A673 (cell line): ENCODE results near the gene HID1. TPM values are rescaled to one million over a fixed set of nuclear protein-coding genes. Genes with fewer than 3 reads are reported as not detected.

Experiments used
- BruUV-seq: library from RNA; stranded (reverse); fragments of 400-500 nt; replicated peaks from 2 replicates; lab custom pipeline; 2021; lab: Mats Ljungman, UMichigan
- CTCF ChIA-PET: fragments of 300-600 bp; sonication (Branson Sonifier 250); formaldehyde crosslinking; loops from one replicate; lab custom pipeline; 2022; ENCODE audit warnings: antibody characterized with exemption; lab: Charles Lee
- POLR2A ChIA-PET: fragments of 300-600 bp; sonication (Branson Sonifier 250); formaldehyde crosslinking; loops from one replicate; lab custom pipeline; 2022; ENCODE audit warnings: antibody characterized with exemption; ENCODE audit not compliant: low non-redundant PET; lab: Charles Lee
- DNase-seq: peaks from one replicate; pipeline ENCODE4 v3.0.0-alpha.2; 2015; ENCODE audit warnings: low spot score
- H3K27ac ChIP-seq: fragments of 200-600 bp; sonication (generic); 2 replicates; pipeline ENCODE4 v1.5.1; 2016; ENCODE audit warnings: mixed run types, low read depth, mild to moderate bottlenecking, mixed read lengths, antibody characterized with exemption, low read length; ENCODE audit not compliant: poor library complexity, severe bottlenecking
- H3K27me3 ChIP-seq: fragments of 200-600 bp; sonication (generic); replicated peaks from 2 replicates; pipeline ENCODE4 v1.6.1; 2017; ENCODE audit warnings: mixed run types, low read depth, mild to moderate bottlenecking, mixed read lengths, antibody characterized with exemption, low read length; ENCODE audit not compliant: insufficient read depth, poor library complexity
- H3K36me3 ChIP-seq: fragments of 200-600 bp; sonication (generic); 2 replicates; pipeline ENCODE4 v1.6.1; 2016; ENCODE audit warnings: mixed run types, mild to moderate bottlenecking, mixed read lengths, antibody characterized with exemption, low read length; ENCODE audit not compliant: insufficient read depth, poor library complexity, severe bottlenecking
- H3K4me1 ChIP-seq: fragments of 200-600 bp; sonication (generic); 2 replicates; pipeline ENCODE4 v1.6.1; 2017; ENCODE audit warnings: mixed run types, mild to moderate bottlenecking, mixed read lengths, antibody characterized with exemption, low read length; ENCODE audit not compliant: insufficient read depth, poor library complexity, severe bottlenecking
- H3K4me3 ChIP-seq: fragments of 200-600 bp; sonication (generic); 2 replicates; pipeline ENCODE4 v1.5.1; 2016; ENCODE audit warnings: low read depth, mixed run types, mild to moderate bottlenecking, mixed read lengths, low read length; ENCODE audit not compliant: poor library complexity, severe bottlenecking
- H3K9me3 ChIP-seq: fragments of 200-600 bp; sonication (generic); 2 replicates; pipeline ENCODE4 v1.6.1; 2016; ENCODE audit warnings: mixed run types, low read depth, mild to moderate bottlenecking, mixed read lengths, antibody characterized with exemption, low read length; ENCODE audit not compliant: poor library complexity, severe bottlenecking
- EZH2 ChIP-seq: fragments of 200-600 bp; sonication (generic); IDR thresholded peaks from 2 replicates; pipeline ENCODE4 v1.6.1; 2017; ENCODE audit warnings: borderline replicate concordance, low read depth, mild to moderate bottlenecking, mixed read lengths, antibody characterized with exemption, low read length; ENCODE audit not compliant: poor library complexity, severe bottlenecking
- intact Hi-C: fragments of 100-400 bp; cut with micrococcal nuclease; formaldehyde crosslinking; loops from one replicate; pipeline ENCODE4 v1.10.0; 2022; ENCODE audit not compliant: unreplicated experiment
- total RNA-seq: library from RNA; stranded (reverse); gene quantifications from 2 replicates; pipeline ENCODE4 v1.2.3, GENCODE V29; 2021
- TF ChIP-seq, protein P1 (sequence below): fragments of 300-800, 200-600 bp; sonication (generic); conservative IDR thresholded peaks from 2 replicates; pipeline ENCODE4 v1.5.1; 2017; ENCODE audit warnings: low read depth, mild to moderate bottlenecking, antibody characterized with exemption, low read length, moderate library complexity, mixed read lengths

Gene HID1
- total RNA-seq, 1 experiment from 2014 or later = 1.2 TPM

DNA sequence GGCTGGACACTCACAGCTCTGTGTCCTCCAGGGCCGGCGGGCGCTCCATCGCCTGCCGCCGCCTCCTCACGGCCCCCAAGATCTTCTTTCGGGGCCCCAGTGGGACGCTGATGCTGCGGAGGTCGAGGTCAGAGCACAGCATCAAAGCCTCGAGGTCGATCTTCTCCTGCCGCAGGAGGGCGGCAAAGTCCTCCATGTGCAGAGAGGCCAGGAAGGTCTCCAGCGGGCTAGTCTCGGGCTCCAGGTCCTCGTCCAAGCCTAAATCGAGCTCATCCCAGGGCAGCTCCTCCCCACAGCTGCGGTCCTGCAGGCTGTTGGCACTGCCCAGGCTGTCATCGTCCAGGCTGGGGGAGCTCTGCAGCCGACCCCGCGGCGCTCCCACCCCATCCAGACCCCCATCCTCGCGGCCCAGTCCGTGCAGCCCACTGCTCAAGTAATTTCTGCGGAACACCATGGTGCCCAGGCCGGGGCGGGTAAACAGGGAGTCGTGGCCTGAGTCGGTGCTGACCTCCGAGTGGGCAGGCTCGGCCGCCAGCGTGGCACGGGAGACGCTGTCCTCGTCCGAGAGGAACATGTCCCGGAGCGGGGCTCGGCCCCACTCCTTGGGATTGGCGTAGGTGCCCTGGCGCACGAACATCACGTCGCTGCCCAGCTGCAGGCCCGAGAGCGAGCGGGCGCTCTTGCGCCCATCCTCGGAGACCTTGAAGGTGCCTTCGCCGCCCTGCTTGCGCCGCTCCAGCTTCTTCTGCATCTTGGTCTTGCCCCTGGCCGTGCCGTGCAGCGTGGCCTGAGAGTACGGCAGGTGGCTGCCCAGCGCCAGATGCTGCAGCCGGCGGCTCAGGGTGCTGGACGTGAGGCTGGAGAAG lies 52.9 kb downstream of the HID1 start:
- CTCF ChIA-PET = no interaction called here
- BruUV-seq = no TSS peak
- Histone ChIP-seq H3K36me3 (no peaks in the 10 kb centered on the region), H3K4me1 (peaks cover 14% of the 10 kb centered on the region), H3K27me3 (peaks cover 26% of the 10 kb centered on the region), H3K4me3 (no peak overlapping the region), H3K27ac (no peak overlapping the region), H3K9me3 (no peaks in the 10 kb centered on the region)
- DNase-seq = no peak
- TF ChIP-seq EZH2 = no peak
- TF ChIP-seq, protein P1, sequence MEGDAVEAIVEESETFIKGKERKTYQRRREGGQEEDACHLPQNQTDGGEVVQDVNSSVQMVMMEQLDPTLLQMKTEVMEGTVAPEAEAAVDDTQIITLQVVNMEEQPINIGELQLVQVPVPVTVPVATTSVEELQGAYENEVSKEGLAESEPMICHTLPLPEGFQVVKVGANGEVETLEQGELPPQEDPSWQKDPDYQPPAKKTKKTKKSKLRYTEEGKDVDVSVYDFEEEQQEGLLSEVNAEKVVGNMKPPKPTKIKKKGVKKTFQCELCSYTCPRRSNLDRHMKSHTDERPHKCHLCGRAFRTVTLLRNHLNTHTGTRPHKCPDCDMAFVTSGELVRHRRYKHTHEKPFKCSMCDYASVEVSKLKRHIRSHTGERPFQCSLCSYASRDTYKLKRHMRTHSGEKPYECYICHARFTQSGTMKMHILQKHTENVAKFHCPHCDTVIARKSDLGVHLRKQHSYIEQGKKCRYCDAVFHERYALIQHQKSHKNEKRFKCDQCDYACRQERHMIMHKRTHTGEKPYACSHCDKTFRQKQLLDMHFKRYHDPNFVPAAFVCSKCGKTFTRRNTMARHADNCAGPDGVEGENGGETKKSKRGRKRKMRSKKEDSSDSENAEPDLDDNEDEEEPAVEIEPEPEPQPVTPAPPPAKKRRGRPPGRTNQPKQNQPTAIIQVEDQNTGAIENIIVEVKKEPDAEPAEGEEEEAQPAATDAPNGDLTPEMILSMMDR = no peak
- intact Hi-C loops = no loop called here
- POLR2A ChIA-PET = no interaction called here

DNA sequence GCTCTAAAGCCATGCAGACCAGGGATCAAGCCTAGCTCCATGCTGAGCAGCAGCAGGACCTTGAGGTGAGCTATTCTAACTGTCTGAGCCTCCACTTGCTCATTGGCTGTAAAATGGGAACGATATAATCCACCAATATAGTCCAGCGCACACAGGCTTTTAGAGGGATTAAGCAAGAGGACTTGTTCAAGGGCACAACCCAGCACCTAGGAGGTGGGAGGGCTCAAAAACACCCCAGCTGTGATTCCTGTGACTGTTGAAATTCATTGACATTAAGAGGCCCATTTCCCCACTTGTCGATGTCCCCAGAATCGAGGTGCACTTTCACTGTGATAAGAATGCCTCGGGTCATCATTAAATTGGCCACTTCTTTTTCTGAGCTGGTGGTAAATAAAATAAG lies 53.7 kb downstream of the HID1 start:
- H3K9me3 ChIP-seq = no peaks in the 10 kb centered on the region
- no peaks in the 10 kb centered on the region for H3K36me3 ChIP-seq
- intact Hi-C loops = no loop called here
- H3K27ac ChIP-seq = no peak overlapping the region
- CTCF ChIA-PET = no interaction called here
- no peak for TF ChIP-seq EZH2
- TF ChIP-seq, protein P1 = no peak
- no TSS peak for BruUV-seq
- peaks cover 14% of the 10 kb centered on the region for H3K4me1 ChIP-seq
- H3K27me3 ChIP-seq = peaks cover 18% of the 10 kb centered on the region
- no peak overlapping the region for H3K4me3 ChIP-seq
- POLR2A ChIA-PET = no interaction called here
- DNase-seq = no peak

DNA sequence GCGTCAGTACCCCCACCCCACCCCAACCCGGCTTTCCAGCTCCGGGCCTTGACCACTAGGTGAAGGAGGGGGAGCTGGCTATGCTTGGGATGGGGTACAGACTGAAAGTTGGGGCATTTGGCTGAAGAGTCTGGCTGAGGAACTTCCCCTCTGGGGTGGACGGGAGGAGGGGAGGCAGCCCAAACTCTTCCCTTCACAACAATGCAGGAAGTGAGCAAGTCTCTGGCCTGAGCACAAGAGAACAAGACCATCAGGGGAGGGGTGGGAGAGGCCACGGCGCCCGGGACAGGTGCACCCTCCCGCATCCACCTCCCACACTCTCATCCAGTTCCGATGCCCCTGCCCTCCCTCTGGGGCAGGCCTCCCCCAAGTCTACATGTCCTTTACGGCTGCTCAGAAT lies 55.1 kb downstream of the HID1 start:
- Histone ChIP-seq H3K27ac (no peak overlapping the region), H3K27me3 (peaks cover 4% of the 10 kb centered on the region), H3K4me1 (peaks cover 9% of the 10 kb centered on the region), H3K9me3 (no peaks in the 10 kb centered on the region), H3K4me3 (no peak overlapping the region), H3K36me3 (no peaks in the 10 kb centered on the region)
- no peak for DNase-seq
- ChIA-PET POLR2A (no interaction called here), CTCF (no interaction called here)
- BruUV-seq = no TSS peak
- TF ChIP-seq, protein P1 = no peak
- TF ChIP-seq EZH2 = no peak
- intact Hi-C loops = no loop called here
